ENCODE measurements around the gene CES4A. TPM values are rescaled to one million over a fixed set of nuclear protein-coding genes. Genes with fewer than 3 reads are reported as not detected.

The CES4A gene
- total and polyA plus RNA-seq, 2 of the 13 experiments (the other 11 are each of a cell fraction or from before 2014, with no cell fraction given), result 0.09 to 0.17 TPM

DNA sequence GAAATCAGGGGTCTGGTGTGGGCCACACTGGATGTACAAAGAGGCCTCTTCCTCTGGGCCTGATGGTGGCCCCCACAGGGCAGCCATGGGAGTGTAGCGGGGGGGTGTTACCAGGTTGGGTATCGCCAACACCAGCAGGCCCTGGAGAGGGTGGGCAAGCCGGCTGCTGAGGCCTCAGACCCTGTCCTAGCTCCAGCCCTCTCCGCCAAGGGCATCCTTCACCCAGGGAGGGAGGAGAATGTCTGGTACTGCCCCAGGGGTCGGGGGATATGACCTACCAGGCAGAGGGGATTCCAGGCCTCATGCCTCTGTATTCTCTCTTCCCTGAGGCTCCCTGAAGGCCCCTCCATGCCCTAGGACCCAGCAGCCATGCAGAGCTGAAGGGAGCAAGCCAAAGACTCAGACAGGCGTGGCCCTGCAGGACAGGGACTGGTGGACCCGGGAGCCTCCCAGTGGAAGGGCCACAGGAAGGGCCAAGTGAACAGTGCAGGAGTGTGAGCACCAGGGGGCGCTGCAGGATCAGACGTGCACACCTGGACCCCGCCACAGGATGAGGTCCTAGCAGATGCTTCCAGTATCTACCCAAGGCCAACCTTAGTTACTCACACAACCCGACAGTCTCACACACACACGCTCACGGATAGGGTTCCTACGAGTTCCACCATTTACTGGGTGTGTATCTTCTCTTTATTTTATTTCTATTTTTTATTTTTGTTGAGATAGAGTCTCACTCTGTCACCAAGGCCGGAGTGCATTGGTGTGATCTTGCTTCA lies 10.9 kb upstream of the CES4A start (continued):
- TF ChIP-seq, protein P1, sequence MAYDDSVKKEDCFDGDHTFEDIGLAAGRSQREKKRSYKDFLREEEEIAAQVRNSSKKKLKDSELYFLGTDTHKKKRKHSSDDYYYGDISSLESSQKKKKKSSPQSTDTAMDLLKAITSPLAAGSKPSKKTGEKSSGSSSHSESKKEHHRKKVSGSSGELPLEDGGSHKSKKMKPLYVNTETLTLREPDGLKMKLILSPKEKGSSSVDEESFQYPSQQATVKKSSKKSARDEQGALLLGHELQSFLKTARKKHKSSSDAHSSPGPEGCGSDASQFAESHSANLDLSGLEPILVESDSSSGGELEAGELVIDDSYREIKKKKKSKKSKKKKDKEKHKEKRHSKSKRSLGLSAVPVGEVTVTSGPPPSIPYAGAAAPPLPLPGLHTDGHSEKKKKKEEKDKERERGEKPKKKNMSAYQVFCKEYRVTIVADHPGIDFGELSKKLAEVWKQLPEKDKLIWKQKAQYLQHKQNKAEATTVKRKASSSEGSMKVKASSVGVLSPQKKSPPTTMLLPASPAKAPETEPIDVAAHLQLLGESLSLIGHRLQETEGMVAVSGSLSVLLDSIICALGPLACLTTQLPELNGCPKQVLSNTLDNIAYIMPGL (CRISPR knock-in tag; IDR thresholded peaks at IDR 0.05; ENCODE audit: borderline replicate concordance in 1 of 2, low read depth in 1 of 2), result peak; percentile 89 to 98
- TF ChIP-seq ZNF230 (CRISPR knock-in tag; IDR thresholded peaks at IDR 0.05) (peak; percentile 78), GATA4 (IDR thresholded peaks at IDR 0.05; ENCODE audit: borderline replicate concordance, low read depth) (no peak), MXD4 (CRISPR knock-in tag; IDR thresholded peaks at IDR 0.05) (0 out of 2 replicates have a peak, but pooled peaks have one; percentile 55), SUZ12 (IDR thresholded peaks at IDR 0.05; ENCODE audit: low read depth, low read length) (0 out of 2 replicates have a peak, but pooled peaks have one; percentile 12), SP1 (IDR thresholded peaks at IDR 0.05) (no peak), SP1 (CRISPR knock-in tag; IDR thresholded peaks at IDR 0.05) (peak; percentile 74), ZNF225 (CRISPR knock-in tag; IDR thresholded peaks at IDR 0.05) (peak; percentile 25; the same call in 1 of the 2 replicates), SALL1 (CRISPR knock-in tag; IDR thresholded peaks at IDR 0.05) (peak; percentile 84), ZNF34 (CRISPR knock-in tag; IDR thresholded peaks at IDR 0.05; ENCODE audit: borderline replicate concordance) (no peak), ZNF274 (CRISPR knock-in tag; IDR thresholded peaks at IDR 0.05) (peak; percentile 51)
- TF ChIP-seq, protein P2, sequence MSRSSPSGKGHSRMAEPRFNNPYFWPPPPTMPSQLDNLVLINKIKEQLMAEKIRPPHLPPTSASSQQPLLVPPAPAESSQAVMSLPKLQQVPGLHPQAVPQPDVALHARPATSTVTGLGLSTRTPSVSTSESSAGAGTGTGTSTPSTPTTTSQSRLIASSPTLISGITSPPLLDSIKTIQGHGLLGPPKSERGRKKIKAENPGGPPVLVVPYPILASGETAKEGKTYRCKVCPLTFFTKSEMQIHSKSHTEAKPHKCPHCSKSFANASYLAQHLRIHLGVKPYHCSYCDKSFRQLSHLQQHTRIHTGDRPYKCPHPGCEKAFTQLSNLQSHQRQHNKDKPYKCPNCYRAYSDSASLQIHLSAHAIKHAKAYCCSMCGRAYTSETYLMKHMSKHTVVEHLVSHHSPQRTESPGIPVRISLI (CRISPR knock-in tag; IDR thresholded peaks at IDR 0.05; ENCODE audit: borderline replicate concordance), result peak; percentile 60; the same call in 1 of the 2 replicates
- TF ChIP-seq, protein P3, sequence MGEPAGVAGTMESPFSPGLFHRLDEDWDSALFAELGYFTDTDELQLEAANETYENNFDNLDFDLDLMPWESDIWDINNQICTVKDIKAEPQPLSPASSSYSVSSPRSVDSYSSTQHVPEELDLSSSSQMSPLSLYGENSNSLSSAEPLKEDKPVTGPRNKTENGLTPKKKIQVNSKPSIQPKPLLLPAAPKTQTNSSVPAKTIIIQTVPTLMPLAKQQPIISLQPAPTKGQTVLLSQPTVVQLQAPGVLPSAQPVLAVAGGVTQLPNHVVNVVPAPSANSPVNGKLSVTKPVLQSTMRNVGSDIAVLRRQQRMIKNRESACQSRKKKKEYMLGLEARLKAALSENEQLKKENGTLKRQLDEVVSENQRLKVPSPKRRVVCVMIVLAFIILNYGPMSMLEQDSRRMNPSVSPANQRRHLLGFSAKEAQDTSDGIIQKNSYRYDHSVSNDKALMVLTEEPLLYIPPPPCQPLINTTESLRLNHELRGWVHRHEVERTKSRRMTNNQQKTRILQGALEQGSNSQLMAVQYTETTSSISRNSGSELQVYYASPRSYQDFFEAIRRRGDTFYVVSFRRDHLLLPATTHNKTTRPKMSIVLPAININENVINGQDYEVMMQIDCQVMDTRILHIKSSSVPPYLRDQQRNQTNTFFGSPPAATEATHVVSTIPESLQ (CRISPR knock-in tag; conservative IDR thresholded peaks at IDR 0.05), result 0 out of 2 replicates have a peak, but pooled peaks have one; percentile 91
- TF ChIP-seq, protein P4, sequence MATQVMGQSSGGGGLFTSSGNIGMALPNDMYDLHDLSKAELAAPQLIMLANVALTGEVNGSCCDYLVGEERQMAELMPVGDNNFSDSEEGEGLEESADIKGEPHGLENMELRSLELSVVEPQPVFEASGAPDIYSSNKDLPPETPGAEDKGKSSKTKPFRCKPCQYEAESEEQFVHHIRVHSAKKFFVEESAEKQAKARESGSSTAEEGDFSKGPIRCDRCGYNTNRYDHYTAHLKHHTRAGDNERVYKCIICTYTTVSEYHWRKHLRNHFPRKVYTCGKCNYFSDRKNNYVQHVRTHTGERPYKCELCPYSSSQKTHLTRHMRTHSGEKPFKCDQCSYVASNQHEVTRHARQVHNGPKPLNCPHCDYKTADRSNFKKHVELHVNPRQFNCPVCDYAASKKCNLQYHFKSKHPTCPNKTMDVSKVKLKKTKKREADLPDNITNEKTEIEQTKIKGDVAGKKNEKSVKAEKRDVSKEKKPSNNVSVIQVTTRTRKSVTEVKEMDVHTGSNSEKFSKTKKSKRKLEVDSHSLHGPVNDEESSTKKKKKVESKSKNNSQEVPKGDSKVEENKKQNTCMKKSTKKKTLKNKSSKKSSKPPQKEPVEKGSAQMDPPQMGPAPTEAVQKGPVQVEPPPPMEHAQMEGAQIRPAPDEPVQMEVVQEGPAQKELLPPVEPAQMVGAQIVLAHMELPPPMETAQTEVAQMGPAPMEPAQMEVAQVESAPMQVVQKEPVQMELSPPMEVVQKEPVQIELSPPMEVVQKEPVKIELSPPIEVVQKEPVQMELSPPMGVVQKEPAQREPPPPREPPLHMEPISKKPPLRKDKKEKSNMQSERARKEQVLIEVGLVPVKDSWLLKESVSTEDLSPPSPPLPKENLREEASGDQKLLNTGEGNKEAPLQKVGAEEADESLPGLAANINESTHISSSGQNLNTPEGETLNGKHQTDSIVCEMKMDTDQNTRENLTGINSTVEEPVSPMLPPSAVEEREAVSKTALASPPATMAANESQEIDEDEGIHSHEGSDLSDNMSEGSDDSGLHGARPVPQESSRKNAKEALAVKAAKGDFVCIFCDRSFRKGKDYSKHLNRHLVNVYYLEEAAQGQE (IDR thresholded peaks at IDR 0.05; ENCODE audit: borderline replicate concordance in 1 of 2, low read depth in 1 of 2, low read length in 2 of 2), result peak in 1 of 2 experiments; percentile 44; a peak in 2 of 4 replicates
- TF ChIP-seq, protein P5, sequence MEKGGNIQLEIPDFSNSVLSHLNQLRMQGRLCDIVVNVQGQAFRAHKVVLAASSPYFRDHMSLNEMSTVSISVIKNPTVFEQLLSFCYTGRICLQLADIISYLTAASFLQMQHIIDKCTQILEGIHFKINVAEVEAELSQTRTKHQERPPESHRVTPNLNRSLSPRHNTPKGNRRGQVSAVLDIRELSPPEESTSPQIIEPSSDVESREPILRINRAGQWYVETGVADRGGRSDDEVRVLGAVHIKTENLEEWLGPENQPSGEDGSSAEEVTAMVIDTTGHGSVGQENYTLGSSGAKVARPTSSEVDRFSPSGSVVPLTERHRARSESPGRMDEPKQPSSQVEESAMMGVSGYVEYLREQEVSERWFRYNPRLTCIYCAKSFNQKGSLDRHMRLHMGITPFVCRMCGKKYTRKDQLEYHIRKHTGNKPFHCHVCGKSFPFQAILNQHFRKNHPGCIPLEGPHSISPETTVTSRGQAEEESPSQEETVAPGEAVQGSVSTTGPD (CRISPR knock-in tag; IDR thresholded peaks at IDR 0.05), result no peak
